HG02798 (cell line): ENCODE measurements around the gene CCL22.
A peak's percentile ranks its signal among the peaks of the same experiment; 100 is the strongest.
"Not testable (repeated sequence)": the region's sequence is repeated elsewhere in the genome, so short reads cannot be mapped to it uniquely, and the experiment has no call there.

ENCODE experiments used
- ATAC-seq: cut with Tn5 transposase; IDR thresholded peaks from one replicate; pipeline ENCODE4 v1.9.1; 2021; ENCODE audit warnings: mild to moderate bottlenecking; ENCODE audit not compliant: unreplicated experiment, poor library complexity

CCL22 gene, protein sequence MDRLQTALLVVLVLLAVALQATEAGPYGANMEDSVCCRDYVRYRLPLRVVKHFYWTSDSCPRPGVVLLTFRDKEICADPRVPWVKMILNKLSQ

DNA sequence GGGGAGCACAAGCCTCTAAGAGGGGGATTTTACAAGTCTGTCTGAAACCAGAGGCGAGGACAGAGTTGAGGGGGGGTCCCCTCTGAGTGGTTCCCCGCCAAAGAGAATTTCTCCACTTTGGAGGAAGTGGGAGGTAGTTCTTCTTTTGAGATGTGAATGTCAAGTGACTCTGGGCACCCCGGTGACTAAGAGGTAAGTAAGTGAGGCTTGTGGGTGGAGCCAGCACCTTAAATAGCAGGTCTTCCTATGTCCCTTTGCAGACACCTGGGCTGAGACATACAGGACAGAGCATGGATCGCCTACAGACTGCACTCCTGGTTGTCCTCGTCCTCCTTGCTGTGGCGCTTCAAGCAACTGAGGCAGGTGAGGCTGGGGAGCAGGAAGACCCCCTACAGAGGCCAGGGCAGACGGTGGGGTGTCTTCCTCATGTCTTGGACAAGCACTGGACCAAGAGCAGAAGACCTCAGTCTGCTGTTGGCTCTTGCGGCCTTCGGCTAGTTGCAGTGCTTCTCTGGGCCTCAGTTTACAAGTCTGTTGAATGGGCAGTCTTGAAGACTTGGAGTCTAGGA is at the start of gene CCL22:
Gene CCL22, plus strand, starts transcription at position 257 of the 569 bp plus-strand sequence. Its CDS starts 34 bp downstream, at position 291.
- peak; percentile 52 for ATAC-seq

DNA sequence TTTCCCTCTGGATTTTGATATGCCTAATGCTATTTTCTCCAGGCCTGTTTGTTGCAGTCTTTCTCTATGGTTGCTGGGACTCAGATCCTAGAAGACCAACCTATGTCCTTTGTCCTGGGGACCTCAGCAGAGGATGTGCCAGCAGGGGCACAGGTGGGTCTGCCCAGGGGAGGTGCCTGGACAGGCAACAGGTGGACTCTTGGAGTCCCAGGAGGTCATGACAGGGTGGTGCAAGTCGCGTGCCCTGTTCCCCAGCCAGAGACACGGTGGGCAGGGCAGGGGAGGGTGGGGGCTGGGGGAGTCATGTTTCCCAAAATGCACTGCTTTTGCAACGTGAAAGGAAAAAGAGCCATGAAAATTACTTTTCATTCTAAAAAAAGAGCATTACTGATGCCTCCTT is 47.8 kb upstream of the CCL22 start:
- no peak for ATAC-seq

DNA sequence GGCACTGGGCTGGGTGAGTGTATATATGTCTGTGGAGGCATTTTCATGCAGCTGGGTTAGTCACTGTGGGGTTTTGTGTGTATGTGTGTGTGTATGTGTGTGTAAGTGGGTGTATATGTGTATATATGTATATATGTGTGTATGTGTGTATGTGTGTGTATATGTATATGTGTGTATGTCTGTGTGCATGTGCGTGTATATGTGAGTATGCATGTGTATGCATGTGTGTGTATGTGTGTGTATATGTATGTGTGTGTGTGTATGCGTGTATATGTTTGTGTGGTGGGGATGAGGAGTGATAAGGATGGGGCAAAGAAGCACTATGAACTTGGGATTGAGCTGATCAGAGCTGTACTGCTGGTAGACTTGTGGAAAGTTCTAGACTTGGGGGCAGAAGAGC is 45.1 kb upstream of the CCL22 start:
- no peak for ATAC-seq

DNA sequence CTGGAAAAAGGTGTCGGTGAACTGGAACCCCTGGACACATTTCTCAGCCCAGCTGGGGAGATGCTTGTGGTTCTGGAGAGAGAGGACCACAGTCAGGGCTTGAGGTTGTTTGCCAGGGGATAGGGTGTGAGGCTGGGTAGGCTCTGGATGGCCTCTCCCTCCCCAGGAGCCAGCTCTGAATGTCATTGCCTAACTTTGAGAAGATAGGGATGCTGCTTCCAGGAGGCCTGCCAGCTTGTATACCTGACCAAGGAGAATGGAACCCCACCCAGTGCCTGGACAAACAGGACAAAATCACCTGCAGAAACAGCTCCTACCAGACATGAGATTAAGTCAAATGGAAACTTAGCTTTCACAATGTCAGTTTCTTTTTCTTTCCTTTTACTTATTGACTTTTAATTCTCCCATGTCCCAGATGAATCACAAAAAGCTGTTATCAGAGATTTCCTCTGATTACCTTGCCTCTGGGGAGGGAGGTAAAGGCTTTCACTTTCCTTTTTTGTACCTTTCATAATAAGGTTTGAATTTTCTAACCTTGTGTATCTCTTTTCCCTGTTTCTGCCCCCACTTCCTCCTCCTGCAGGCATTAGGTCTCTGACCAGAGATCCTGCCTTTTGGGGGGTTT is 44.3 kb upstream of the CCL22 start:
- ATAC-seq = no peak

DNA sequence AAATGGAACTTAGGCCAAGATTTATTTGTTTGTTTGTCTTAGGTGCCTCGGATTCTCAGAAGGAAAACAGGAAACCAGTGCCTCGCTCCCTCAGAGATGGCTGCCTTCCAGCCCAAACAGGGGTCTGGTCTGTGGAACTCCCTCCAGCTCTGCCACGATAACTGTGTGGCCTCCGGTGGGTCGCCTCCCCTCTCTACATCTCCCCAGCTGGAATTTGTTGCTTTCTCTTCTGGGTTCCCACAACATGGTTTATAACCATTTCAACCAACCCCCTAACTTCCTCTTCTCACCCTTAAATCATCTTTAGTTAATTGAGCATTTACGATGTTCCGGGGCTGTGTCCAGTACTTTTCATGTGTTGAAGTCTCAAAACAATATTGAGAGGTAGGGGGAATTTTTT is 43.2 kb upstream of the CCL22 start:
- ATAC-seq = no peak

DNA sequence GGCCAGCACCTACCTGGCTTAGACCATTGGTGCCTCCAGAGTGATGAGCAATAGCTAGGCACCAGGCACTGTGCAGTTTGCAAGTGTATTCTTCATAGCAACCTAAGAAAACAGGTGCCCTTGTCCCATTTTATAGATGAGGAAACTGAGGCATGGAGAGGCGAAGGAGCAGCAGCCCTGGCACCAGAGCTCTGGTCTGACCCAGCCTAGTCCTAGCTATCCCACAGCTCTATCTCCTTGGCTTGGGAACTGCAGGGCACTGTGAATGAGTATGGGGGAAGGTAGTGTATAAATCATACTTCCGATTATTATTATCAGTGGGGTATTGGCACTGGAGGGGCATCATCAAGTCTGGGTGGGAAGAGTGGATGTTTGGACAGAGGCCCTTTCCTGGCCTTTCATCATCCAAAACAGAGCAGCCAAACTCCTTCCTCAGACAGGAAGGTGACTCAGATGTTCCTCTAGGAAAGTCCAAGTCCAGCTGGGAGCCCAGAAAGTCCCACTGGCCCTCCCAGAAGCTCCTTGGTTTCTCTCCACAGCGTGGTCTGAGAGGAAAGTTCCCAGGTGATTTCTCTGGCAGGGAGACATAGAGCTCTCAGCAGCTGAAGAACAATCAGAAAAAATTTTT is 42.1 kb upstream of the CCL22 start:
- ATAC-seq = no peak

DNA sequence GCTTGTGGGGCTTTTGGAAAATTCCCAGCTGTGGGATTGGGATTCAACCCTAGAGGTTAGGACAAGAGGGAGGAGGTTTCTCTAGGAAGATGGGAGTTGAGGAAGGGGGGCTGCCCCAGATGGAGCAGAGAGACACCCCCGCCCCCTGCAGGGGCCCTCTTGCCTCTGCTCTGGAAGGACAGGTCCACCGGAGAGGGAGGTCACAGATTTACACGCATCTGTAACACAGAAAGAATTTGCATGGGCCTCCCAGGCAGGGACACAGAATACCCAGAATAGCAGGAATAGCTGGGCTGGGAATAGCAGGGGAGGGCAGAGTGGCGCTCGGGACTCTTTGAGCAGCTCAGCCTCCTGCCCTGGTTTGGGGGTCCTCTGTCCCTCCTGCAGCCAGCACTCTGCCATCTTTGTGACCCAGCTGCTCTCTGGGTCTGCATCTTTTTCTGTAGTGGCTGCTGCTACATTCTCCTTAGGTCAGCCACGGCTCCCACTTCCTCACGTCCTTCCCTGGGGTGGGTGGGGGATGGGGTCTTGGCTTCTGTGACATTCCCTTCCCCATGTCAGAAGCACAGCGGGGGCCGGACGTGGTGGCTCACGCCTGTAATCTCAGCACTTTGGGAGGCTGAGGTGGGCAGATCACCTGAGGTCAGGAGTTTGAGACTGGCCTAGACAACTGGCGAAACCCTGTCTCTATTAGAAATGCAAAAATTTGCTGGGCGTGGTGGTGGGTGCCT is 40.2 kb upstream of the CCL22 start:
- no peak for ATAC-seq

DNA sequence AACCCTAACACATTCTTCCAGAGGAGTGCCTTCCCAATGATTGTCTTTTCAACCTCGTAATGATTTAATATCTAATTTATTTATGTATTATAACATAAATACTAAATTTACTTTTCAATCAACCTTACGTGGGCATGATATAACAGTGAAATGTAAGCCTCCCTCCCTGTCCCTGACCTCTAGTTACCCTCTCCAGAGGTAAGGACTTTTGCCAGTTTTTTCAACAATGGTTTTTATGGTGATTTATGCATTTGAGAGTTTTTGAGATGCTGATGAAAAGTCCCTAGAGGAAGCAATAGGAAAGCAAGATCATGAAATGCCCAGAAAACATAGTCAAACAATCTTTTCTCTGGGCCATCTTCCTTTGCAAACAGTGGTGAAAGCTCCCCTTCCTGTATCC is 38.9 kb upstream of the CCL22 start:
- no peak for ATAC-seq

DNA sequence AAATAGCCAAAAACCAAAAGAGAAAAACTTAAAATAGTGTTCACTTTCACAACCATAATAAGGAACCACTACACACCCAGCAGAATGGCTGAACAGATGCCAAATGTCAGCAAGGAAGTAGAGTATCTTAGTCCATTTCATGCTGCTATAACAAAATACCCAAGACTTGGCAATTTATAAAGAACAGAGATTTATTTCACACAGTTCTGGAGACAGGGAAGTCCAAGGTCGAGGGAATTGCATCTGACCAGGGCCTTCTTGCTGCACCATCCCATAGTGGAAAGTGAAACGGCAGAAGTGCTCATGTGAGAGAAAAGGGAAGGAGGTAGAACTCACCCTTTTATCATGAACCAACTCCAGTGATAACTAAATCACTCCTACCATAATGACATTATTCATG is 33.8 kb upstream of the CCL22 start:
- no peak for ATAC-seq

DNA sequence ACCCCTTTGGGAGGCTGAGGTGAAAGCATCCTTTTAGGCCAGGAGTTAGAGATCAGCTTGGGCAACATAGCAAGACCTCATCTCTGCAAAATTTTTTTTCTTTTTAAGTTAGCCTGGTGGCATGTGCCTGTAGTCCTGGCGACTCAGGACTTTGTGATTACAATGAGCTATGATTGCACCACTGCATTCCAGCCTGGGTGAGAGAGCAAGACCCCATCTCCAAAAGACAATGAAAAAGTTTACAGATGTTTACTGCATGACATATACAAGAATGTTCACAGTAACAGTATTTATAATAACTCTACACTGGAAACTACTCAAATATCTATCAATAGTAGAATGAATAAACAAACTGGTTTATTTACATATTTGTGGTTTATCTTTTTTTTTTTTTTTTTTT is 33.1 kb upstream of the CCL22 start:
- no peak for ATAC-seq

DNA sequence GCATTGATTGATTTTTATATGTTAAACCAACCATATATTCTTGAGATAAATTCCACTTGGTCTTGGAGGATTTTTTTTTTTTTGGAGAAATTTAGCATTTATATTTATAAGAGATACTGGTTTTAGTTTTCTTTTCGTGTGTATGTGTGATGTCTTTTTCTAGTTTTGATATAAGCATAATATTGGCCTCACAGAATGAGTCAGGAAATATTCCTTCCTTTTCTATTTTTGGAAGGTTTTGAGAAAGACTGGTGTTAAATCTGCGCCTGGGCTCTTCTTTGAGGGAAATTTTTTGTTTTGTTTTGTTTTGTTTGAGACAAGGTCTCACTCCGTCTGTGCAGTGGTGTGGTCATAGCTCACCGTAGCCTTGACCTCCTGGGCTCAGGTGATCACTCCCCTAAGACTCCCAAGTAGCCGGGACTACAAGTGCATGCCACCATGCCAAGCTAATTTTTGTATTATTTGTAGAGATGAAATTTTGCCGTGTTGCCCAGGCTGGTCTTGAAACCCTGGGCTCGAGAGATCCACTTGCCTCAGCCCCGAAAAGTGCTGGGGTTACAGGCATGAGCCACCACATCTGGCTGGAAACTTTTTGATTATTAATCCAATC is 28.8 kb upstream of the CCL22 start:
- ATAC-seq = no peak

DNA sequence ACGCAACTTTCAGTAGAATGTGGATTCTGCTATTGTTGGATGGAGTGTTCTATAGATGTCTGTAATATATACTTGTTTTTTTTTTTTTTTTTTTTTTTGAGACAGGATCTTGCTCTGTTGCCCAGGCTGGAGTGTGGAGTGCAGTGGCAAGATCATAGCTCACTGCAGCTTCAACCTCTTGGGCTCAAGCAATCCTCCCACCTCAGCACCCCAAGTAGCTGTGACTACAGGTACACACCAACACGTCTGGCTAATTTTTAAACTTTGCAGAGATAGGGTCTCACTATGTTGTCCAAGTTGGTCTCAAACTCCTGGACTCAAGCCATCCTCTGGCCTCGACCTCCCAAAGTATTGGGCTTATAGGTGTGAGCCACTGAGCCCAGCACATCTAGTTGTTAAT is 27.2 kb upstream of the CCL22 start:
- no peak for ATAC-seq

DNA sequence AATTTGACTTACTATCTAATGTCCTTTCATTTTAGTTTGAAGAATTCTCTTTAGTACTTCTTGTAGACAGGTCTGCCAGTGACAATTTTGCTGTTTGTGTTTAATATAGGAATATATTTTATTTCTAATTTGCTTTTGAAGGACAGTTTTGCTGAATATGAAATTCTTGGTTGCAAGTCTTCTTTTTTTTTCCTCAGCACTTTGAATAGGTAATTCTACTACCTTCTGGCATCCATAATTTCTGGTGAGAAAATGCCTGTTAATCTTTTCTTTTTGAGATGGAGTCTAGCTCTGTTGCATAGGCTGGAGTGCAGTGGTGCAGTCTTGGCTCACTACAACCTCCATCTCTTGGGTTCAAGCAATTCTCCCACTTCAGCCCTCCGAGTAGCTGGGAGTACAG is 25.2 kb upstream of the CCL22 start:
- no peak for ATAC-seq

DNA sequence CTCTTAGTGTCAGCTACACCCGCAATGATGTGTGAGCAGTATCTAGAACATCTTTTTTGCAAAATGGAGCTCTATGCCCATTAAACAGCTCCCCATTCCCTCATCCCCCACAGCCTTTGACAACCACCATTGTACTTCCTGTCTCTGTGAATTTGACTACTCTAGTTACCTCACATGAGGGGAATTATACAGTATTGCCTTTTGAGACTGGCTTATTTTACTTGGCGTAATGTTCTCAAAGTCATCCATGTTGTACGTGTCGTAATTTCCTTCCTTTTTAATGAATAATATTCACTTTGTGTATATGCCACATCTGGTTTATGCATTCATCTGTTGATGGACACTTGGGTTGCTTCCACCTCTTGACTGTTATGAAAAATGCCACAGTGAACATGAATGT is 23.2 kb upstream of the CCL22 start:
- ATAC-seq = no peak

DNA sequence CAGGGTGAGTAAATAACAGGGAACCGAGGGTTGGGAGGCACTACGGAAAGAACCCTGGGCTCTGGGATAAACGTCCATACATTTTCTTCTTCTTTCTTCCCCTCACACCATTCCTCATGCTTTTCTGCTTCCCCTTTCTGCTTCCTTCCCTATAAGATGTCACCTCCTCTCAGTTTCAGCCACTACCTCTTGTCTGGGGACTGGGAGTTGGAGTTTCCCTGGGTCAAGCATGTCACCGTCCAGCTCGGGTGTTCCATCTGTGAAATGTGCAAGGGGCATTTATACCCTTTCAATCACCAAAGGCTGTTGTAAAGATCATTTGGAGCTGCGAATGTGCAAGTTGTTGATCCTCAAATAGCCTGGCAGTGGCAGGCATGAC is 17.5 kb upstream of the CCL22 start:
- ATAC-seq = no peak

DNA sequence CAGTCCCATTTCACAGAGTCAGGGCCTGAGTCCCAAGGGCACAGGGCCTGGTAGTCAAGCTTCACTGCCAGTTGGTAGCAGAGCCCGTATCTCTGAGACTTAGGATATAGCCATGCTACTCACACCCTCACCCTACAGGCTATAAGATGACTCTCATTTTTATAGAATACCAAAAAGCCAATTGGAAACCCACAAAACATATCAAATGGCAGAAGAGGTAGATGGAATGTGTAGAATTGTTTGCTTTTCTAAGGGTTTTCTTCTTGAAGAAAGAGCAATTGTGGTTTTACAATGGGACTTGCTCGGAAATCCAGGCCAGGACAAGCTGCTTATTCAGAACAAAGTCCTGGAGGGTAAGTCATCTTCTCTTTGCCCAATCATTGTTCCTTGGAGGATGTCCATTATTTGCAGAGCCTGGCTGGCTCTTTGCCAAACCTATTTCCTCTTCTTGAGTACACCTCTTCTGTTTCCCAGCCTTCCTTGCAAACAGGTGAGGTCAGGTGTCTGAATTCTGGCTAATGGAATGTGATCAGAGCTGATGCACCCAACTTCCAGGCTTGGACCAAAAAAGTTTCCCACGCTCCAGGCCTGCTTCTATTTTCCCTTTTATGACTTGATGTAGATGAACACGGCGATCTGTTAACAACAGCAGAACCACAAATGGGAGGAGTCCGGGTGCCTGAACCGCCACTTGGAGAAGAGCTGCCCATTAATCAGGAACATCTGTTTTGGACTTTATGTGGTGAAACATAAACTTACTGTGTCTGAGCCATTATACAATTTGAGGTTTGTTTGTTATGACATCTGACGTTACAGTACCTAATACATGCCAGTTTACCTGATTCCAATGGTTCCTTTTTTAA is 16.9 kb upstream of the CCL22 start:
- ATAC-seq = no peak

DNA sequence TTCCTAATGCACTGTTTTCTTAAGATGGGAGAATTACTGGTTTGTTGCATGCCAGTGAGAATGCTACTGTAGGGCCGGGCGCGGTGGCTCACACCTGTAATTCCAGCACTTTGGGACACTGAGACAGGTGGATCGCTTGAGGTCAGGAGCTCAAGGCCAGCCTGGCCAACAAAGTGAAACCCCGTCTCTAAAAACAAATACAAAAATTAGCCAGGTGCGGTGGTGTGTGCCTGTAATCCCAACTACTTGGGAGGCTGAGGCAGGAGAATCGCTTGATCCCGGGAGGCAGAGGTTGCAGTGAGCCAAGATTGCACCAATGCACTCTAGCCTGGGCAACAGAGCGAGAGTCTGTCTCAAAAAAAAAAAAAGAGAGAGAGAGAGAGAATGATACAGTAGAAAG is 16.0 kb upstream of the CCL22 start:
- ATAC-seq = not testable (repeated sequence)

DNA sequence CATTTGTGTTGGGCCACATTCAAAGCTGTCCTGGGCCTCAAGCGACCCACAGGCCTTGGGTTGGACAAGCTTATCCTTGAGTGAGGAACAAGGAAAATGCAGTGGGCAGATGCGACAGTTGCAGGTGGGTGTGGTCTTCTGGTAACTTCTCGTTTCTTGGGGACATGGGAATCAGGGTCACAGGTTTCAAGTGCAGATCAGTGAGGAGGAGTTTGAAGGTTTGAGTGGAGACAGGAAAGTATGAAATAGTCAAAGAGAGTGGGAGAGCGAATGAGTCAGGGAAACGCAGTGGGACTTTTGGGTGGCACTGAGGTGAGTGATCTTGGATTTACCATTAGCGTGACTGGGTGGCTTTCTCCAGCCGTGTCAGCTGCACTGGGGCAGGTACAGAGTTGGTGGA is 15.4 kb upstream of the CCL22 start:
- ATAC-seq = no peak

DNA sequence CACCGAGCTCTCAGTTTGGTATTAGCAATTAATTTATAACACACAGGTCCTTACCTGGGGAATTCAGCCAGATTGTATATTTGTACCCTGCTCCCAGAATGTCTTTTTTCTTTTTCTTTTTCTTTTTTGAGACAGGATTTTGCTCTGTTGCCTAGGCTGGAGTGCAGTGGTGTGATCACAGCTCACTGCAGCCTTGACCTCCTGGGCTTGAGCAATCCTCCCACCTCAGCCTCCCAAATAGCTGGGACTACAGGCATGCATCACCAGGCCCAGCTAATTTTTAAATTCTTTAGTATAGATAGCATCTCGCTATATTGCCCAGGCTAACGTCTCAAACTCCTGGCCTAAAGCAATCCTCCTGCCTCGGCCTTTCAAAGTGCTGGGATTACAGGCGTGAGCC is 14.5 kb upstream of the CCL22 start:
- ATAC-seq = not testable (repeated sequence)

DNA sequence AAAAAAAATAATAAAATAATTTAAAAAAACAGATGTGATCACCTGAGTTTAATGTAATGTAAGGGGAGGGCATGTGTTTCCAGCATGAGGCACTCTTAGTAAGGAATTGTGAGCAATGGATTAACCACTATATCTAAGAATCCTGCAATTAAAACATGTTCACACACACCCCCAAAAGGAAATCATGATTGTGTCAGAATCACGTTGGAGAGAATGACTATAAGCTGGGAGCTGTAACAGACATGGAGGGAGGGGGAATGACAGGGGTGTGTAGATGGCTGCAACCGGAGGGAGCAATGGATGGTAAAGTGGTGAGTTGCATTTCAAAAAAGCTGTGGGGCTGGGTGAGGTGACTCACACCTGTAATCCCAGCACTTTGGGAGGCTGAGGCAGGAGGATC is 13.6 kb upstream of the CCL22 start:
- ATAC-seq = no peak
